PC-9 (cell line): ENCODE results near the gene ARHGEF39. TPM values are rescaled to one million over a fixed set of nuclear protein-coding genes. Genes with fewer than 3 reads are reported as not detected.

Experiments
- BruUV-seq: library from RNA; stranded (reverse); fragments of 400-500 nt; replicated peaks from 2 replicates; lab custom pipeline; 2021; lab: Mats Ljungman, UMichigan
- CTCF ChIA-PET: fragments of 300-600 bp; sonication (Branson Sonifier 250); formaldehyde crosslinking; loops from one replicate; lab custom pipeline; 2022; ENCODE audit warnings: antibody characterized with exemption; lab: Charles Lee
- POLR2A ChIA-PET: fragments of 300-600 bp; sonication (Branson Sonifier 250); formaldehyde crosslinking; loops from one replicate; lab custom pipeline; 2022; ENCODE audit warnings: antibody characterized with exemption; ENCODE audit not compliant: unreplicated experiment; lab: Charles Lee
- DNase-seq, 2 experiments: peaks; one replicate each; pipeline versions ENCODE4 v3.0.0 to v3.0.0-alpha.2; 2015 to 2022; ENCODE audit warnings: mixed read lengths in 1 of 2
- H2AFZ ChIP-seq: fragments of 200-600 bp; sonication (generic); 2 replicates; pipeline ENCODE4 v1.8.1; 2017; ENCODE audit warnings: antibody characterized with exemption
- H3F3A ChIP-seq: fragments of 200-600 bp; sonication (generic); 2 replicates; pipeline ENCODE4 v1.8.1; 2017; ENCODE audit warnings: antibody characterized with exemption, mild to moderate bottlenecking, low read depth; ENCODE audit not compliant: insufficient read depth
- H3K27ac ChIP-seq: fragments of 200-600 bp; sonication (generic); 2 replicates; pipeline ENCODE4 v1.6.1; 2016; ENCODE audit warnings: mixed run types
- H3K27me3 ChIP-seq: fragments of 200-600 bp; sonication (generic); 2 replicates; pipeline ENCODE4 v1.6.1; 2016; ENCODE audit warnings: low read depth, mixed run types; ENCODE audit not compliant: insufficient read depth
- H3K36me3 ChIP-seq: fragments of 200-600 bp; sonication (generic); 2 replicates; pipeline ENCODE4 v1.6.1; 2016; ENCODE audit warnings: low read depth, mixed run types
- H3K4me1 ChIP-seq: fragments of 200-600 bp; sonication (generic); replicated peaks from 2 replicates; pipeline ENCODE4 v1.6.1; 2016; ENCODE audit warnings: mixed run types; ENCODE audit not compliant: insufficient read depth
- H3K4me2 ChIP-seq: fragments of 200-600 bp; sonication (generic); 2 replicates; pipeline ENCODE4 v1.6.1; 2017; ENCODE audit warnings: mixed run types
- H3K4me3 ChIP-seq: fragments of 200-600 bp; sonication (generic); 2 replicates; pipeline ENCODE4 v1.6.1; 2016; ENCODE audit warnings: mixed run types
- H3K79me2 ChIP-seq: fragments of 200-600 bp; sonication (generic); 2 replicates; pipeline ENCODE4 v1.6.1; 2017; ENCODE audit warnings: low read depth, mixed run types
- H3K9me2 ChIP-seq: fragments of 200-600 bp; sonication (generic); 2 replicates; pipeline ENCODE4 v1.8.1; 2017; ENCODE audit warnings: mild to moderate bottlenecking; ENCODE audit not compliant: insufficient read depth
- H3K9me3 ChIP-seq: fragments of 200-600 bp; sonication (generic); 2 replicates; pipeline ENCODE4 v1.8.1; 2016; ENCODE audit warnings: low read depth; ENCODE audit not compliant: insufficient read depth
- H4K20me1 ChIP-seq: fragments of 200-600 bp; sonication (generic); 2 replicates; pipeline ENCODE4 v1.8.1; 2017; ENCODE audit not compliant: insufficient read depth
- CTCF ChIP-seq: fragments of 200-600 bp; sonication (generic); conservative IDR thresholded peaks from 2 replicates; pipeline ENCODE4 v1.6.1; 2017; ENCODE audit warnings: mixed run types, antibody characterized with exemption, mild to moderate bottlenecking, moderate library complexity
- EZH2 ChIP-seq: fragments of 200-600 bp; sonication (generic); IDR thresholded peaks from 2 replicates; pipeline ENCODE4 v1.8.0; 2017; ENCODE audit warnings: antibody characterized with exemption, low read depth
- intact Hi-C: fragments of 100-400 bp; cut with micrococcal nuclease; formaldehyde crosslinking; loops from one replicate; pipeline ENCODE4 v1.10.0; 2022; ENCODE audit not compliant: unreplicated experiment
- total RNA-seq: library from RNA; stranded (reverse); gene quantifications from 2 replicates; pipeline ENCODE4 v1.2.3, GENCODE V29; 2021

The ARHGEF39 gene
- total RNA-seq, 1 experiment from 2014 or later: 15.6 TPM

GRCh38 chr9:35708146-35708545, 43.2 kb upstream of the ARHGEF39 start:
- no peaks in the 10 kb centered on the region for H4K20me1 ChIP-seq
- ChIA-PET POLR2A (no interaction called here), CTCF (no interaction called here)
- H2AFZ ChIP-seq: no peak overlapping the region
- H3F3A ChIP-seq: peaks cover 16% of the 10 kb centered on the region
- H3K4me1 ChIP-seq: peaks cover 21% of the 10 kb centered on the region
- DNase-seq: no peak
- no peaks in the 10 kb centered on the region for H3K79me2 ChIP-seq
- no peaks in the 10 kb centered on the region for H3K27me3 ChIP-seq
- H3K4me2 ChIP-seq: no peak overlapping the region
- H3K9me2 ChIP-seq: no peaks in the 10 kb centered on the region
- H3K36me3 ChIP-seq: no peaks in the 10 kb centered on the region
- no TSS peak for BruUV-seq
- H3K27ac ChIP-seq: no peak overlapping the region
- no peak overlapping the region for H3K4me3 ChIP-seq
- no peaks in the 10 kb centered on the region for H3K9me3 ChIP-seq
- intact Hi-C loops: no loop called here
- TF ChIP-seq CTCF (no peak), EZH2 (no peak)

GRCh38 chr9:35706951-35707350, 42.0 kb upstream of the ARHGEF39 start:
- H2AFZ ChIP-seq: no peak overlapping the region
- H3K4me2 ChIP-seq: no peak overlapping the region
- no peaks in the 10 kb centered on the region for H3K9me3 ChIP-seq
- H3K4me3 ChIP-seq: no peak overlapping the region
- TF ChIP-seq CTCF: no peak
- no peak for TF ChIP-seq EZH2
- H3K4me1 ChIP-seq: peaks cover 9% of the 10 kb centered on the region
- no peaks in the 10 kb centered on the region for H3K27me3 ChIP-seq
- no peak overlapping the region for H3K27ac ChIP-seq
- H3F3A ChIP-seq: peaks cover 8% of the 10 kb centered on the region; the same call in 1 of the 2 replicates
- H4K20me1 ChIP-seq: no peaks in the 10 kb centered on the region
- BruUV-seq: no TSS peak
- intact Hi-C loops: no loop called here
- no peak for DNase-seq
- H3K36me3 ChIP-seq: no peaks in the 10 kb centered on the region
- ChIA-PET POLR2A (no interaction called here), CTCF (interaction anchor here (0.6 kb wide), 1 partner anchor 30 kb away, joined by 13 read pairs; no protein-coding TSS in a partner anchor)
- no peaks in the 10 kb centered on the region for H3K79me2 ChIP-seq
- H3K9me2 ChIP-seq: no peaks in the 10 kb centered on the region

GRCh38 chr9:35705836-35706430, 40.9 kb upstream of the ARHGEF39 start:
- Histone ChIP-seq H3K79me2 (no peaks in the 10 kb centered on the region), H3K9me2 (no peaks in the 10 kb centered on the region), H3K27ac (no peak overlapping the region), H3K27me3 (no peaks in the 10 kb centered on the region), H3K4me2 (no peak overlapping the region), H3K9me3 (no peaks in the 10 kb centered on the region), H4K20me1 (no peaks in the 10 kb centered on the region), H3K36me3 (no peaks in the 10 kb centered on the region), H3K4me1 (no peaks in the 10 kb centered on the region), H3F3A (no peaks in the 10 kb centered on the region), H2AFZ (no peak overlapping the region), H3K4me3 (no peak overlapping the region)
- BruUV-seq: no TSS peak
- intact Hi-C loops: no loop called here
- CTCF ChIA-PET: interaction anchor here (0.6 kb wide), 1 partner anchor 12 kb away, joined by 6 read pairs; no protein-coding TSS in a partner anchor
- TF ChIP-seq EZH2 (no peak), CTCF (no peak)
- POLR2A ChIA-PET: no interaction called here
- DNase-seq: no peak
